HCT116 (cell line): ENCODE measurements around the gene RSAD1.

Experiments used
- ATF3 ChIP-seq: IDR thresholded peaks from 2 replicates; pipeline ENCODE4 v1.6.1; 2012
- CTCF ChIP-seq, 3 experiments: fragments of 200-600 bp in 1 of 3; sonication (generic) in 1 of 3; IDR thresholded peaks in 2 of 3; conservative IDR thresholded peaks in 1 of 3; 2 replicates each; pipeline ENCODE4 v1.5.1; 2012 to 2017; ENCODE audit warnings: low read depth in 2 of 3, low read length in 2 of 3, antibody characterized with exemption in 1 of 3, borderline replicate concordance in 1 of 3, control low read depth in 1 of 3, mild to moderate bottlenecking in 1 of 3, mixed read lengths in 1 of 3, mixed run types in 1 of 3, moderate library complexity in 1 of 3; ENCODE audit not compliant: insufficient read depth in 1 of 3
- EGR1 ChIP-seq: IDR thresholded peaks from 2 replicates; pipeline ENCODE4 v1.6.1; 2012; ENCODE audit warnings: low read depth
- EZH2 ChIP-seq: fragments of 200-600 bp; sonication (generic); IDR thresholded peaks from 2 replicates; pipeline ENCODE4 v1.6.1; 2017; ENCODE audit warnings: antibody characterized with exemption, mixed run types
- JUND ChIP-seq: IDR thresholded peaks from 2 replicates; pipeline ENCODE4 v1.6.1; 2012
- MAX ChIP-seq: IDR thresholded peaks from 2 replicates; pipeline ENCODE4 v1.6.1; 2012
- POLR2A ChIP-seq: IDR thresholded peaks from 2 replicates; pipeline ENCODE4 v1.7.0; 2011; ENCODE audit warnings: borderline replicate concordance; ENCODE audit not compliant: insufficient read depth, insufficient read length; ENCODE audit errors: extremely low read depth
- POLR2AphosphoS5 ChIP-seq: IDR thresholded peaks from 2 replicates; pipeline ENCODE4 v1.6.1; 2011; ENCODE audit warnings: mild to moderate bottlenecking, low read depth, low read length, moderate library complexity
- RAD21 ChIP-seq: IDR thresholded peaks from 2 replicates; pipeline ENCODE4 v1.6.1; 2012; ENCODE audit warnings: low read depth, mild to moderate bottlenecking
- SIN3A ChIP-seq: IDR thresholded peaks from 2 replicates; pipeline ENCODE4 v1.6.1; 2012; ENCODE audit warnings: low read depth
- YY1 ChIP-seq: IDR thresholded peaks from 2 replicates; pipeline ENCODE4 v1.6.1; 2011; ENCODE audit warnings: low read length, low read depth, moderate library complexity, mild to moderate bottlenecking; ENCODE audit not compliant: insufficient replicate concordance; ENCODE audit errors: extremely low read depth
- ZBTB33 ChIP-seq: IDR thresholded peaks from 2 replicates; pipeline ENCODE4 v1.6.1; 2011; ENCODE audit warnings: mild to moderate bottlenecking, low read length, moderate library complexity; ENCODE audit not compliant: insufficient replicate concordance; ENCODE audit errors: extremely low read depth
- ZFX ChIP-seq: fragments of 450-650 bp; IDR thresholded peaks from 2 replicates; pipeline ENCODE4 v1.6.1; 2017
- ZNF274 ChIP-seq: fragments of 200-500 bp; sonication (Bioruptor generic); IDR thresholded peaks from 2 replicates; pipeline ENCODE4 v1.6.1; 2014; ENCODE audit warnings: mild to moderate bottlenecking, low read depth, low read length, inconsistent platforms

- TF ChIP-seq CTCF (IDR thresholded peaks at IDR 0.05 in 2 of 3, conservative IDR thresholded peaks at IDR 0.05 in 1 of 3; ENCODE audit: borderline replicate concordance in 1 of 3, insufficient read depth in 1 of 3, low read depth in 2 of 3, low read length in 2 of 3) (no peak), POLR2AphosphoS5 (no peak), YY1 (no peak), ZNF274 (no peak), POLR2A (no peak), RAD21 (no peak), MAX (no peak), EZH2 (no peak), EGR1 (no peak), ZBTB33 (no peak), ATF3 (no peak), ZFX (no peak), SIN3A (no peak), JUND (no peak)
Observed at GRCh38 chr17:50432125-50432762, 46.4 kb upstream of the RSAD1 start.
